OCI-LY7 (cell line): ENCODE data around the gene CELF4.

Experiments used
- EZH2phosphoT487 ChIP-seq: fragments of 200-600 bp; sonication (generic); IDR thresholded peaks from 2 replicates; pipeline ENCODE4 v1.6.1; 2018; ENCODE audit warnings: low read depth, borderline replicate concordance, mild to moderate bottlenecking, mixed run types, antibody characterized with exemption, low read length, moderate library complexity, mixed read lengths
- TF ChIP-seq, protein P1 (sequence below): fragments of 200-600 bp; sonication (generic); conservative IDR thresholded peaks from 2 replicates; pipeline ENCODE4 v1.5.1; 2014; ENCODE audit warnings: mild to moderate bottlenecking, antibody characterized with exemption, low read length, moderate library complexity, mixed read lengths

DNA sequence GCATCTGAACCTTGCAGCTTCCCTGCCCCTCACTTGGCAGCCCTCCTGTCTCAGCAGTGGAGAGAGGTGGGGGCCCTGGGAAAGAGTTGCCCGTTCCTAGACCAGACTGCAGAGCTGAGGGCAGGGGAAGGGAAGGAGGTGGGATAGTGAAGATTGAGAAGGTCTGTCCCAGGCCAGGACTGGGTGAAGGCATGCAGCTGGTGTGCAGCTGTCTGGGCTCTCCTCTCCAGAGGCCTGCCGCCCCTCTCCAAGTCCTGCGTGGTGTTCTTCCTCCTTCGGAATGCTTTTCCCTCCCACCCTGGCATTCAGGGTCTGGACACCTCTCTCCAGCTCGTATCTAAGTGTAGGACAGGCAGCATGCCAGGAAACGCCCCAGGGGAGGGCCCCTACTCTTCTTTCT lies 323.5 kb downstream of the CELF4 start:
- TF ChIP-seq, protein P1, sequence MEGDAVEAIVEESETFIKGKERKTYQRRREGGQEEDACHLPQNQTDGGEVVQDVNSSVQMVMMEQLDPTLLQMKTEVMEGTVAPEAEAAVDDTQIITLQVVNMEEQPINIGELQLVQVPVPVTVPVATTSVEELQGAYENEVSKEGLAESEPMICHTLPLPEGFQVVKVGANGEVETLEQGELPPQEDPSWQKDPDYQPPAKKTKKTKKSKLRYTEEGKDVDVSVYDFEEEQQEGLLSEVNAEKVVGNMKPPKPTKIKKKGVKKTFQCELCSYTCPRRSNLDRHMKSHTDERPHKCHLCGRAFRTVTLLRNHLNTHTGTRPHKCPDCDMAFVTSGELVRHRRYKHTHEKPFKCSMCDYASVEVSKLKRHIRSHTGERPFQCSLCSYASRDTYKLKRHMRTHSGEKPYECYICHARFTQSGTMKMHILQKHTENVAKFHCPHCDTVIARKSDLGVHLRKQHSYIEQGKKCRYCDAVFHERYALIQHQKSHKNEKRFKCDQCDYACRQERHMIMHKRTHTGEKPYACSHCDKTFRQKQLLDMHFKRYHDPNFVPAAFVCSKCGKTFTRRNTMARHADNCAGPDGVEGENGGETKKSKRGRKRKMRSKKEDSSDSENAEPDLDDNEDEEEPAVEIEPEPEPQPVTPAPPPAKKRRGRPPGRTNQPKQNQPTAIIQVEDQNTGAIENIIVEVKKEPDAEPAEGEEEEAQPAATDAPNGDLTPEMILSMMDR, result no peak
- TF ChIP-seq EZH2phosphoT487, result no peak
